ENCODE results near the gene KCNJ12.
"Not testable (repeated sequence)": the region's sequence is repeated elsewhere in the genome, so short reads cannot be mapped to it uniquely, and the experiment has no call there.

DNA sequence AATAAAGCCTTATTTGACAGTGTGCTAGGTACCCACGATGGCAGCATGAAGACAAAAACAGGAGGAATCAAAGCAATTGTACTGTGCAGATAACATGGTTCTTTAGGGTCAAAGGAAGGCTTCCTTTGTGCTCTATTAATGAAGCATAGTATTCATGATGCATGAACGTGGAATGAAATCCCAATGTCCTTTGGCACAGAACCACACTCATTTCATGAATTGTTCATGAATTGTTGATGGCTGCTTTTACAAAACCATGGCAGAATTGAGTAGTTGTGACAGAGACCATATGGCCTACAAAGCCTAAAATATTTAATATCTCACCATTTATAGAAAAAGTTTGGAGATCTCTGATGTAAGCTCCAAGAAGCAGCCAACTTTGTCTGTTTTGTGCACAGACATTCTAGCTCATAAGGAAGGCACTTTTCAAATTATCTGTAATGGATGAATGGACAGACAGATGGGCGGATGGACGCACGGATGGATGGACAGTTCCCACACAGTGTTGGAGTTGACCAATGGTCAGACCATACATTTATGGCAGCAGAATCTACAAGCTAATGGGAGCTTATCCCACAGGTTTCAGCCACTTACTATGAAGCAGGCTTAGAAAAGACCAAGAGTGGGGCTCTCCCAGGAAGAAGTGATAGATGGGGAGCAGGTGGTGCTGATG lies 52.7 kb downstream of the KCNJ12 start:
- TF ChIP-seq CTCF, EZH2, EZH2phosphoT487 (IDR thresholded peaks at IDR 0.05): not testable (repeated sequence)
